Coronary artery (tissue), 2 donors: ENCODE measurements around the gene CLEC16A.

ENCODE experiments used
- DNase-seq: peaks from one replicate; pipeline ENCODE4 v3.0.0-alpha.2; 2017; ENCODE audit warnings: low spot score
- H3K27ac ChIP-seq, 2 donors: fragments of 200-600 bp; sonication (generic); one replicate each; pipeline ENCODE4 v1.5.1; 2016 to 2019
- H3K4me3 ChIP-seq: fragments of 200-600 bp; sonication (generic); 2 replicates; pipeline ENCODE4 v1.5.1; 2016; ENCODE audit warnings: mild to moderate bottlenecking, moderate library complexity
- TF ChIP-seq, protein P1 (sequence below): fragments of 200-600 bp; sonication (generic); IDR thresholded peaks from one replicate; pipeline ENCODE4 v1.5.1; 2019; ENCODE audit warnings: antibody characterized with exemption

The CLEC16A gene

GRCh38 chr16:11060842-11061241 lies 116.5 kb downstream of the CLEC16A start:
- H3K4me3 ChIP-seq, result no peak overlapping the region
- TF ChIP-seq, protein P1, sequence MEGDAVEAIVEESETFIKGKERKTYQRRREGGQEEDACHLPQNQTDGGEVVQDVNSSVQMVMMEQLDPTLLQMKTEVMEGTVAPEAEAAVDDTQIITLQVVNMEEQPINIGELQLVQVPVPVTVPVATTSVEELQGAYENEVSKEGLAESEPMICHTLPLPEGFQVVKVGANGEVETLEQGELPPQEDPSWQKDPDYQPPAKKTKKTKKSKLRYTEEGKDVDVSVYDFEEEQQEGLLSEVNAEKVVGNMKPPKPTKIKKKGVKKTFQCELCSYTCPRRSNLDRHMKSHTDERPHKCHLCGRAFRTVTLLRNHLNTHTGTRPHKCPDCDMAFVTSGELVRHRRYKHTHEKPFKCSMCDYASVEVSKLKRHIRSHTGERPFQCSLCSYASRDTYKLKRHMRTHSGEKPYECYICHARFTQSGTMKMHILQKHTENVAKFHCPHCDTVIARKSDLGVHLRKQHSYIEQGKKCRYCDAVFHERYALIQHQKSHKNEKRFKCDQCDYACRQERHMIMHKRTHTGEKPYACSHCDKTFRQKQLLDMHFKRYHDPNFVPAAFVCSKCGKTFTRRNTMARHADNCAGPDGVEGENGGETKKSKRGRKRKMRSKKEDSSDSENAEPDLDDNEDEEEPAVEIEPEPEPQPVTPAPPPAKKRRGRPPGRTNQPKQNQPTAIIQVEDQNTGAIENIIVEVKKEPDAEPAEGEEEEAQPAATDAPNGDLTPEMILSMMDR, result no peak
- no peak for DNase-seq
- no peak overlapping the region for H3K27ac ChIP-seq

DNA sequence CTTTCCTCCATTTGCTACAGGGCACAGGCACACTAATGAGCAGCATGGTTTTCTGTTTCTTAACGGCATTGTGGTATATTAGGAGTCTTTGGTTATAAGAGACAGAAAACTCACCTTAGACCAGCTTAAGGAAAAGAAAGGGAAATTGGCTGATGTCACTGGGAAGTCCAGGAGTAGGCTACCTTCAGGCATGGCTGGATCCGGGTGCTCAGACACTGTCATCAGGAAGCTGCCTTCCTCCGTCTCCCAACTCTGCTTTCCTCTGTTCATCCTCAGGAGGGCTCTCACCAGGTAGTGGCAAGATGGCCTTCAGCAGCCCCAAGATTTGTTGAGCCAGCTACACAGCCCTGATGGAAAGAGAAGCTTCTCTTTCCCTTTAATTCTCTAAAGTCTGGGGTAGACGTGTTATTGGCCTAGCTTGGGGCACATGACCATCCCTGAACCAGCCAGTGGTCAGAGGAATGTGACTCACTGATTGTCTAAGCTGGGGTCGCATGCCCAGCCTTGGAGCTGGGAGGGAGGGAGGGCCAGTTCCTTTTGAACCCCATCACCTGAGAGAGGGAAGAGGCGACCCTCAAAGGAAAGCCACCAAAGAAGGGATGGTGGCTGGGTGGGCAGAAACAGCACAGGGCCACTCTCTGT lies 117.4 kb downstream of the CLEC16A start:
- Histone ChIP-seq H3K4me3 (no peak overlapping the region), H3K27ac (no peak overlapping the region)
- no peak for DNase-seq
- TF ChIP-seq, protein P1, result no peak

DNA sequence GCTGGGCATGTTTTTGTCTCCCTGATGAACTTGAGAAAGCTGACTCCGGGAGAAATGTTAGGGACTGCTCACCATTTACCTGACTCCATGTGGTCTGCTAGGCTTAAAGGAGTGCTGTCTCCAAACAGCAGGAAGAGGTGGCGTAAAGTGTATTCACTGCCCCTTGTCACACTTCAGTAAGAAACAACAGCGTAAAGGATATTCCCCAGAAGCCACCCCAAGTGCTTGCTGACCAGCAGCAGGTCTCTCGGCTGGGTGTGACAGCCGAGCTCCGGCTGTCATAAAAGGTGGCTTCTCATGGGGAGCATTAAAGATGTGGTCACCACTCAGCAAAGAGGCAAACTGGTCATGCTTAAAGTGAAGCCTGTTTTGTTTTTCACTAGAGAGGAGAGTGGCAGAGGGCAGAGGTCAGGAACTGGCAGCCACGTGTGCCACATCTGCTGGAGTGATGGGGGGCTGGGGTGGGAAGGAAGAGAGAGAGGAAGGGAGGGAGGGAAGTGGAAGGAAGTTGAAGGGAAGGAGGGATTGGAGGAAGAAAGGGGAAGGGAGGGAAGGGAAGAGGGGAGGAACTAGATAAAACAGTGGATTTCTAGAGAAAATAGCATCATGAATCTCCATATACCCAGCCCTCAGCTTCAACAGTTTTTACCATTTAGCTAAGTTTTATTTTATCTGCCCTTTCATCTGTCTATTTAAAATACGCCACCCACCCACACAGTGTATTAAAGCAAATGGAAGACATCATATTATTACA lies 119.3 kb downstream of the CLEC16A start:
- TF ChIP-seq, protein P1, result no peak
- DNase-seq, result no peak
- no peak overlapping the region for H3K4me3 ChIP-seq
- H3K27ac ChIP-seq, result no peak overlapping the region

GRCh38 chr16:11064202-11064540 lies 119.8 kb downstream of the CLEC16A start:
- Histone ChIP-seq H3K4me3 (no peak overlapping the region), H3K27ac (no peak overlapping the region)
- TF ChIP-seq, protein P1, result no peak
- DNase-seq, result no peak

- TF ChIP-seq, protein P1, result no peak
- H3K4me3 ChIP-seq, result no peak overlapping the region
- DNase-seq, result no peak
- H3K27ac ChIP-seq, result no peak overlapping the region
Measured at GRCh38 chr16:11064851-11065250, 120.5 kb downstream of the CLEC16A start.

DNA sequence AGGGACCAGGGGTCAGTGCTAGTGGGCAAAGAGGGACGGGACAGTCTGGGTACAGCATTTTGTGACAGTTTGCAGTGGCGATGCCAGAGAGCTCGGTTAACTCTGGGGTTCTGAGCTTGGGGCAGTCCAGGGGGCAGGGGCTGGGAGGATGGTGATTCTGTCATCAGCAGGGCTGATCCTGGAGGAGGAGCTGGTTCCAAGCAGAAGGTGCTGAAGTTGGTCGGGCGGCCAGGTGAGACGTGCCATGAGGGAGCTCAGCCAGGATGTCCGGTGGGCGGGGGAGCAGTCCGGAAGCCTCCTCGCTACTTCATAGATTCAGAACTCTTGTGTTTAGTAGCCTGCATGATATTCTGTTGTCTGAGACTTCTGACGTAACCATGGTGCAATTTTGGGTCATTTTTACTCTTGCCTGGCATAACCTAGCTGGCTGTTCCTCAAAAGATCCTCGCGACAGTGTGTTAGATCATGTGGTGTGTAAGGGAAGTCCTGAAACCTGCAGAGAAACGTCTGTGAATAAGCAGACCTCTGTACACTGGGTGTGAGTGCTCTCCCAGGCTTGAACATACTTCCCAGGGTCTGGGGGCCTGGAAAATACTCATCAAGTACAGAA lies 122.0 kb downstream of the CLEC16A start:
- TF ChIP-seq, protein P1, result no peak
- H3K4me3 ChIP-seq, result no peak overlapping the region
- H3K27ac ChIP-seq, result no peak overlapping the region
- no peak for DNase-seq
